DMS79 (cell line): Measurements from ENCODE around the gene FMO4.
"Not testable (repeated sequence)": the region's sequence is repeated elsewhere in the genome, so short reads cannot be mapped to it uniquely, and the experiment has no call there.

Source experiments
- DNase-seq: peaks from one replicate; lab custom pipeline; 2025; lab: John Stamatoyannopoulos, UW

FMO4 gene

GRCh38 chr1:171335964-171336363 lies 22.0 kb downstream of the FMO4 start:
- no peak for DNase-seq

GRCh38 chr1:171339345-171339744 lies 25.4 kb downstream of the FMO4 start:
- not testable (repeated sequence) for DNase-seq

- no peak for DNase-seq
Measured at GRCh38 chr1:171343727-171344472, 29.9 kb downstream of the FMO4 start.

DNA sequence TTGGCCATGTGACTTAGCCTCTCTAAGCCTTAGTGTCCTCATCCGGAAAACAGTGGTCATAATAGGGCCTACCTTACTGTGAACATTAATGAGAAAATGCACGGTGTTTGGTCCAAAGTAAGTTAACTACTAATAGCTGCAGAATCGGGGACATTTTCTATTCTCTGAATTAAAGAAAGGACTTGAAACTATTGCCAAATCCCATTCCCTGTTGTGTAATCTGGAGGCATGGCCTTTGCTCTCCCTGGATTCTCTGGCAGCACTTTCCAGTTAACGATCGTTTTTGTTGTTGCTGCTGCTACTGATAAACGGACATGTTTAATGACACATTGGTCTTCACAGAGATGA lies 30.5 kb downstream of the FMO4 start:
- DNase-seq, result no peak

- DNase-seq, result no peak
Measured at GRCh38 chr1:171345536-171345935, 31.6 kb downstream of the FMO4 start.

DNA sequence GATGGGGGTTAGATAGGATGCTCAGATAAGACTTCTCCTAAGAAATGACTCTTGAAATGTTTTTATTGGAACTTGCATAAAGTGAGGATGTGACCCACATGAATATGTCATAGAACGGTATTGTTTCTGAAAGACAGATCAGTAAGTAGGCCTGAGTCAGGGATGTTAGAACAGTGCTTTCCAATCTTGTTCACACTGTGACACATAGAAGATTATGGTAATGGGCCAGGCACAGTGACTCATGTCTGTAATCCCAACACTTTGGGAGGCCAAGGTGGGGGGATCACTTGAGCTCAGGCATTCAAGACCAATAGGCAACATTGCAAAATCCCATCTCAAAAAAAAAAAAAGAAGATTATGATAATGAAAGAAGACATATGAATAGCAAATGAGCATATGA lies 32.9 kb downstream of the FMO4 start:
- DNase-seq, result no peak

DNA sequence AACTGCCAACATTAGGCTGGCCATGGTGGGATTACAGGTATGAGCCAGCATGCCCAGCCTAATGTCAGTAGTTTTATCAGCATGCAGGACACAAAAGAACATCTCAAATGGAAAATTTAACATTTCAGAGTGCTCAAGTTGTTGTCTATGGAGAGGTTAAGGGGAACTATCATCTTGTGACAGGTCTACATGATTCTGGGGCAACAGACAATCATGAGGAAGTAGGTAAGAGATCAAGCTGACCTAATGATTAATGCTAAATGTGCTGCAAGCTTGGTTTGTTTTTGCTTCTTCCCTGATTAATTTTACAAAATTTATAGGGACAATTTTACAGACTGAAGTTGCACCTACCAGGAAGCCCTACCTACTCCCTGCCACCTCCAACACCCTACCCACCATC lies 36.6 kb downstream of the FMO4 start:
- no peak for DNase-seq

- DNase-seq, result no peak
Measured at GRCh38 chr1:171351961-171352360, 38.0 kb downstream of the FMO4 start.

- no peak for DNase-seq
Measured at GRCh38 chr1:171352554-171352953, 38.6 kb downstream of the FMO4 start.

GRCh38 chr1:171355727-171356126 lies 41.7 kb downstream of the FMO4 start:
- DNase-seq, result no peak

GRCh38 chr1:171357179-171357578 lies 43.2 kb downstream of the FMO4 start:
- no peak for DNase-seq

DNA sequence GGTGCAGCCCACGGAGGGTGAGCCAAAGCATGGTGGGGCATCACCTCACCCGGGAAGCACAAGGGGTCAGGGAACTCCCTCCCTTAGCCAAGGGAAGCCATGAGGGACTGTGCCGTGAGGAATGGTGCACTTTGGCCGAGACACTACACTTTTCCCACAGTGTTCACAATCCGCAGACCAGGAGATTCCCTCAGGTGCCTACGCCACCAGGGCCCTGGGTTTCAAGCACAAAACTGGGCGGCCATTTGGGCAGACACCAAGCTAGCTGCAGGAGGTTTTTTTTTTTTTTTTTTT lies 45.3 kb downstream of the FMO4 start:
- not testable (repeated sequence) for DNase-seq

DNA sequence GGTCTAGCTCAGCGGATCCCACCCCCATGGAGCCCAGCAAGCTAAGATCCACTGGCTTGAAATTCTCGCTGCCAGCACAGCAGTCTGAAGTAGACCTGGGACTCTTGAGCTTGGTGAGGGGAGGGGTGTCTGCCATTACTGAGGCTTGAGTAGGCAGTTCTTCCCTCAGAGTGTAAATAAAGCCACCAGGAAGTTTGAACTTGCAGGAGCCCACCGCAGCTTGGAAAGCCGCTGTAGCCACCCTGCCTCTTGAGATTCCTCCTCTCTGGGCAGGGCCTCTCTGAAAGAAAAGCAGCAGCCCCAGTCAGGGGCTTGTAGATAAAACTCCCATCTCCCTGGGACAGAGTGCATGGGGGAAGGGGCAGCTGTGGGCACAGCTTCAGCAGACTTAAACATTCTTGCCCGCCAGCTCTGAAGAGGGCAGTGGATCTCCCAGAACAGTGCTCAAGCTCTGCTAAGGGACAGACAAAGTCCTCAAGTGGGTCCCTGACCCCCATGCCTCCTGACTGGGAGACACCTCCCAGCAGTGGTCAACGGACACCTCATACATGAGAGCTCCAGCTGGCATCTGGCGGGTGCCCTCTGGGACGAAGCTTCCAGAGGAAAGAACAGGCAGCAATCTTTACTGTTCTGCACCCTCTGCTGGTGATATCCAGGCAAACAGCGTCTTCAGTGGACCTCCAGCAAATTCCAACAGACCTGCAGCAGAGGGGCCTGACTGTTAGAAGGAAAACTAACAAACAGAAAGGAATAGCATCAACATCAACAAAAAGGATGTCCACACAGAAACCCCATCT lies 45.9 kb downstream of the FMO4 start:
- DNase-seq, result not testable (repeated sequence)

DNA sequence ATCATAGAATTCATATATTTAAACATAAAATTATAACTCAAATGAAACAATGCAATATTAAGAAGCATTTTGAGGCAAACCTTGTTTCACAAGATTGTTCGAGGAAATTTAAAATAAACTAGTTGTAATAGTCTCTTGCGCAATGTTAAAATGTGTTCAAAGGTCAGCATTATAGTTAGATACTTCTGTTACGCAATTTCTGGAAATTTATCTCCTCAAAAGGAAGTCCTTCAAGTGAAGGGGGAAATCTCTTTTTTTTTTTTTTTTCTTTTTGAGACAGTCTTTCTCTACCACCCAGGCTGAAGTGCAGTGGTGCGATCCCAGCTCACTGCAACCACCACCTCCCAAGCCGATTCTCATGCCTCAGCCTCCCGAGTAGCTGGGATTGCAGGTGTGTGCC lies 52.1 kb downstream of the FMO4 start:
- no peak for DNase-seq

GRCh38 chr1:171366816-171367215 lies 52.8 kb downstream of the FMO4 start:
- DNase-seq, result no peak

GRCh38 chr1:171367436-171367835 lies 53.5 kb downstream of the FMO4 start:
- DNase-seq, result no peak

GRCh38 chr1:171372418-171373084 lies 58.6 kb downstream of the FMO4 start:
- DNase-seq, result no peak

GRCh38 chr1:171373357-171374122 lies 59.6 kb downstream of the FMO4 start:
- DNase-seq, result not testable (repeated sequence)

DNA sequence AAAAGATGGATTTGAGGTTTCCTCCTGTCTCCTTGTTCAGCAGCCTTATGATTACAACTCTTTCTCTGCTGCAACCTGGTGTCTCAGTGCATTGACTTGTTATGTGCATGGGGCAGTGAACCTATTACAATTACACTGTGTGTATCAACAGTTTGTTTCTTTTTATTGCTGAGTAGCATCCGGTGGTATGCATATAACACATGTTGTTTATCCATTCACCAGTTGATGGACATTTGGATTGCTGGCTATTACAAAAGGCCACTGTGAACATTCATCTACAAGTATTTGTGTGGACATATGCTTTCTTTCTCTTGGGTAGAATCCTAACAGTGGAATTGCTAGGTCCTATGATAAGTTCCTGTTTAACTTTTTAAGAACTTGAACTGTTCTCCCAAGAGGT lies 65.9 kb downstream of the FMO4 start:
- no peak for DNase-seq

DNA sequence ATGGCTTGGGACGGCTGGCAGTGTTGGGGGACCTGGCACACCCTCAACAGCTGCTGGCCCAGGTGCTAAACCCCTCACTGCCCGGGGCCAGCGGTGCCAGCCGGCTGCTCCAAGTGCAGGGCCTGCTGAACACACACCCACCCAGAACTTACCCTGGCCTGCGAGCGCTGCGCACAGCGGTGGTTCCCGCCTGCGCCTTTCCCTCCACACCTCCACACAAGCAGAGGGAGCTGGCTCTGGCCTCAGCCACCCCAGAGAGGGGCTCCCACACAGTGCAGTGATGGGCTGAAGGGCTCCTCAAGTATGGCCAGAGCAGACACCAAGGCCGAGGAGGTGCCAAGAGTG lies 67.9 kb downstream of the FMO4 start:
- no peak for DNase-seq

- DNase-seq, result no peak
Measured at GRCh38 chr1:171384496-171384895, 70.5 kb downstream of the FMO4 start.

- no peak for DNase-seq
Measured at GRCh38 chr1:171389171-171389570, 75.2 kb downstream of the FMO4 start.

DNA sequence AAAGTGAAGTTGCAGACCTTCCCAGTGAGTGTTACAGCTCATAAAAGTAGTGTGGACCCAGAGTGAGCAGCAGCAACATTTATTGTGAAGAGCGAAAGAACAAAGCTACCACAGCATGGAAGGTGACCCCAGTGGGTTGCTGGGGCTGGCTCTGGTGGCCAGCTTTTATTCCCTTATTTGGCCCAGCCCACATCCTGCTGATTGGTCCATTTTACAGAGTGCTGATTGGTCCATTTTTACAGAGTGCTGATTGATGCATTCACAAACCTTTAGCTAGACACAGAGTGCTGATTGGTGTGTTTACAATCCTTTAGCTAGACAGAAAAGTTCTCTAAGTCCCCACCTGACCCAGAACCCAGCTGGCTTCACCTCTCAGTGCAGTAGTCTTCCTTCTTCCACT lies 76.8 kb downstream of the FMO4 start:
- DNase-seq, result not testable (repeated sequence)
